Measurements from ENCODE around the gene PARD3B. TPM values are rescaled to one million over a fixed set of nuclear protein-coding genes. Genes with fewer than 3 reads are reported as not detected.

Gene PARD3B
- total and polyA plus RNA-seq, 2 of the 8 experiments (the other 6 are each of a cell fraction or from before 2014, with no cell fraction given): 1.2 to 5.7 TPM

DNA sequence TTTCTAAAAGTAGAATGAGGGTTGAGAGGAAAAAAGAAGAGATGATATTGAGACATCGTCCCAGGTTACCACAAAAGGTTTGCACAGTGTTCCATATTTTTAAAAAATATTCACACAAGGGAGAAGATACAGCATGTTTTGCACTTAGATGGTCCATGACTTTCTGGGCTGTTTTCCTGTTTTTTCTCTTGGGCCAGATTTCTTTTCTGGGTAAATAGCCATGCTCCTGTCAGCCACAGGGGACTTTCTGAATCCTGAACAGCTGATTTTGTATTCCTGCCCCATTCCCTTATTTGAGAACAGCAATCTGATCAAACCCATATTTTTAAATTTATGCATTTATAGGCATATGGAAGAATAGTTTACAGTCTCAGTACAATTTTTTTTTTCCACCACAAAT is 951.1 kb downstream of the PARD3B start:
- Histone ChIP-seq H3K4ac (replicated peaks; ENCODE audit: insufficient read length, low read depth, low read length) (no peak overlapping the region), H3K4me3 (ENCODE audit: extremely low read depth in 1 of 4, insufficient read depth in 2 of 4, low read depth in 3 of 4, low read length in 4 of 4) (no peak overlapping the region), H3K36me3 (ENCODE audit: control insufficient read depth in 2 of 4, insufficient read depth in 4 of 4, low read length in 3 of 4) (no peaks in the 10 kb centered on the region; a peak in 1 of 8 replicates), H3K9ac (replicated peaks in 1 of 4; ENCODE audit: extremely low read depth in 1 of 4, low read depth in 3 of 4, low read length in 3 of 4) (no peak overlapping the region), H4K20me1 (replicated peaks in 1 of 2; ENCODE audit: control insufficient read depth in 1 of 2, insufficient read depth in 2 of 2, low read length in 2 of 2) (peaks cover 0 to 1% of the 10 kb centered on the region in 2 experiments), H4K5ac (ENCODE audit: insufficient read length, low read depth, low read length) (no peak overlapping the region), H3K79me2 (ENCODE audit: control insufficient read depth in 1 of 2, insufficient read depth in 2 of 2, low read length in 2 of 2) (no peaks in the 10 kb centered on the region), H3K4me2 (ENCODE audit: insufficient read depth in 1 of 2, low read depth in 2 of 2, low read length in 2 of 2) (no peak overlapping the region), H3K9me3 (ENCODE audit: insufficient read depth in 2 of 2, low read depth in 1 of 2, low read length in 1 of 2) (peaks cover 0 to 3% of the 10 kb centered on the region in 2 experiments; a peak in 1 of 4 replicates), H2BK15ac (ENCODE audit: low read length) (no peak overlapping the region), H3K27me3 (replicated peaks in 1 of 4; ENCODE audit: control insufficient read depth in 3 of 4, extremely low read depth in 1 of 4, insufficient read depth in 3 of 4, low read length in 3 of 4) (no peaks in the 10 kb centered on the region), H2AFZ (ENCODE audit: low read length) (no peak overlapping the region), H2BK12ac (ENCODE audit: low read depth, low read length) (no peak overlapping the region), H2BK20ac (ENCODE audit: low read length) (no peak overlapping the region), H4K91ac (replicated peaks; ENCODE audit: insufficient read length, low read length) (no peak overlapping the region), H3K56ac (replicated peaks; ENCODE audit: insufficient read length, low read depth, low read length) (no peak overlapping the region), H4K8ac (ENCODE audit: extremely low read depth, insufficient read depth, low read length) (no peak overlapping the region), H2BK120ac (replicated peaks; ENCODE audit: low read depth, low read length) (no peak overlapping the region), H3K79me1 (ENCODE audit: low read depth, low read length) (no peaks in the 10 kb centered on the region), H3K4me1 (replicated peaks in 1 of 4; ENCODE audit: control insufficient read depth in 3 of 4, insufficient read depth in 4 of 4, low read length in 3 of 4) (no peaks in the 10 kb centered on the region; a peak in 1 of 7 replicates), H3K23me2 (ENCODE audit: low read depth, low read length) (no peaks in the 10 kb centered on the region), H2BK5ac (ENCODE audit: low read depth, low read length) (no peak overlapping the region), H2AK5ac (ENCODE audit: low read depth, low read length) (no peak overlapping the region), H3K27ac (ENCODE audit: low read depth, low read length) (no peak overlapping the region), H3K14ac (ENCODE audit: insufficient read length) (no peak overlapping the region), H3K23ac (ENCODE audit: insufficient read length) (no peak overlapping the region), H3K18ac (ENCODE audit: extremely low read depth, low read length) (no peak overlapping the region)
- CTCF ChIA-PET (ENCODE audit: partially characterized antibody): interaction anchor here (1.1 to 1.7 kb wide), 4 partner anchors 14 to 130 kb away, joined by 3 to 5 read pairs (median 4); no protein-coding TSS in a partner anchor
- 87% methylated on average over 1 of the region's 1 CpG; no CpG with 5 or more reads in 1 of the 2 experiments for WGBS, 2 experiments (ENCODE audit: extremely low coverage in 1 of 2, insufficient coverage in 1 of 2, insufficient read length in 1 of 2, insufficient replicate concordance in 2 of 2, low coverage in 1 of 2, low lambda C conversion rate in 2 of 2, missing lambda C conversion rate in 1 of 2)
- no peak for DNase-seq (ENCODE audit: low read depth in 1 of 2, low spot score in 2 of 2)
- POLR2A ChIA-PET (ENCODE audit: partially characterized antibody): interaction anchor here (0.7 to 0.8 kb wide), 2 partner anchors 28 to 39 kb away, joined by 3 to 5 read pairs; no protein-coding TSS in a partner anchor
- FAIRE-seq: no peak
- TF ChIP-seq NANOG (IDR thresholded peaks at IDR 0.05; ENCODE audit: insufficient read depth, low read depth, low read length, poor library complexity, severe bottlenecking): no peak
- TF ChIP-seq TAF7 (optimal IDR thresholded peaks at IDR 0.05; ENCODE audit: borderline replicate concordance, low read depth, low read length): no peak
- no peak for TF ChIP-seq ASH2L (IDR thresholded peaks at IDR 0.05; ENCODE audit: low read length)
- no peak for TF ChIP-seq BCL11A (IDR thresholded peaks at IDR 0.05; ENCODE audit: low read depth in 2 of 2, low read length in 2 of 2)
- TF ChIP-seq SIN3A (conservative IDR thresholded peaks at IDR 0.05 in 1 of 2, IDR thresholded peaks at IDR 0.05 in 1 of 2; ENCODE audit: low read depth in 1 of 2, low read length in 2 of 2): no peak
- TF ChIP-seq EGR1 (IDR thresholded peaks at IDR 0.05; ENCODE audit: borderline replicate concordance, low read depth, low read length): no peak
- TF ChIP-seq, protein P1, sequence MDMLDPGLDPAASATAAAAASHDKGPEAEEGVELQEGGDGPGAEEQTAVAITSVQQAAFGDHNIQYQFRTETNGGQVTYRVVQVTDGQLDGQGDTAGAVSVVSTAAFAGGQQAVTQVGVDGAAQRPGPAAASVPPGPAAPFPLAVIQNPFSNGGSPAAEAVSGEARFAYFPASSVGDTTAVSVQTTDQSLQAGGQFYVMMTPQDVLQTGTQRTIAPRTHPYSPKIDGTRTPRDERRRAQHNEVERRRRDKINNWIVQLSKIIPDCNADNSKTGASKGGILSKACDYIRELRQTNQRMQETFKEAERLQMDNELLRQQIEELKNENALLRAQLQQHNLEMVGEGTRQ (IDR thresholded peaks at IDR 0.05; ENCODE audit: low read length): no peak
- TF ChIP-seq EP300 (IDR thresholded peaks at IDR 0.05; ENCODE audit: borderline replicate concordance in 1 of 2, low read depth in 2 of 2, low read length in 2 of 2): no peak
- no peak for TF ChIP-seq POLR2A (IDR thresholded peaks at IDR 0.05; ENCODE audit: control extremely low read depth in 1 of 2, low read depth in 2 of 2, low read length in 2 of 2)
- TF ChIP-seq JUND (IDR thresholded peaks at IDR 0.05; ENCODE audit: low read length): no peak
- TF ChIP-seq, protein P2, sequence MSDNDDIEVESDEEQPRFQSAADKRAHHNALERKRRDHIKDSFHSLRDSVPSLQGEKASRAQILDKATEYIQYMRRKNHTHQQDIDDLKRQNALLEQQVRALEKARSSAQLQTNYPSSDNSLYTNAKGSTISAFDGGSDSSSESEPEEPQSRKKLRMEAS (IDR thresholded peaks at IDR 0.05): no peak

Data from H1 (cell line).